ENCODE results near the gene PKP2.

DNA sequence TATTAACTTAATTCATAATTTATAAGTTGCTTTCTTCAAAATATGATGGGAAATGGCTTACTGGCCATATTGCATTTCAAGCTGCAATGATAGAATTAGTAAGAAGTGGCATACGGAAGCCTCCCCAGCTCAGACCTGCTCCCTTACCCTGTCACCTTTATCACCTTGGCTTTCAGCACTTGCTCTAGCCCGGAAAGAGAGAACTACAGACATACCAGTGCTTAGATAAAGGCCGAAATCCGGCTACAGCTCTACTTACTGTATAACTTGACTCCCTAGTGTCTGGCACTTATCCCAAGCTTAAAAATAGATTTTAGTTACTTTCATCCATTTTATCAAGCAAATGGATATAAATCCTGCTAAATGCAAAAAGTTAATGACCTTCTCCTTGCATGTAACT lies 42.5 kb downstream of the PKP2 start:
- TF ChIP-seq CSDC2 (CRISPR knock-in tag; IDR thresholded peaks at IDR 0.05) (no peak), BACH2 (CRISPR knock-in tag; IDR thresholded peaks at IDR 0.05; ENCODE audit: borderline replicate concordance) (no peak), RARB (CRISPR knock-in tag; IDR thresholded peaks at IDR 0.05) (no peak), ZNF565 (CRISPR knock-in tag; conservative IDR thresholded peaks at IDR 0.05; ENCODE audit: low read depth) (no peak), ESRRG (CRISPR knock-in tag; IDR thresholded peaks at IDR 0.05) (no peak), ZNF8 (CRISPR knock-in tag; IDR thresholded peaks at IDR 0.05) (no peak)
- TF ChIP-seq, protein P1, sequence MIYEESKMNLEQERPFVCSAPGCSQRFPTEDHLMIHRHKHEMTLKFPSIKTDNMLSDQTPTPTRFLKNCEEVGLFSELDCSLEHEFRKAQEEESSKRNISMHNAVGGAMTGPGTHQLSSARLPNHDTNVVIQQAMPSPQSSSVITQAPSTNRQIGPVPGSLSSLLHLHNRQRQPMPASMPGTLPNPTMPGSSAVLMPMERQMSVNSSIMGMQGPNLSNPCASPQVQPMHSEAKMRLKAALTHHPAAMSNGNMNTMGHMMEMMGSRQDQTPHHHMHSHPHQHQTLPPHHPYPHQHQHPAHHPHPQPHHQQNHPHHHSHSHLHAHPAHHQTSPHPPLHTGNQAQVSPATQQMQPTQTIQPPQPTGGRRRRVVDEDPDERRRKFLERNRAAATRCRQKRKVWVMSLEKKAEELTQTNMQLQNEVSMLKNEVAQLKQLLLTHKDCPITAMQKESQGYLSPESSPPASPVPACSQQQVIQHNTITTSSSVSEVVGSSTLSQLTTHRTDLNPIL (CRISPR knock-in tag; IDR thresholded peaks at IDR 0.05; ENCODE audit: low read depth): no peak
